Keratinocyte (primary cell): ENCODE results near the gene FIP1L1.

Source experiments
- EZH2 ChIP-seq: IDR thresholded peaks from one replicate; pipeline ENCODE4 v1.6.1; 2012; ENCODE audit warnings: inconsistent platforms, mild to moderate bottlenecking, low read length, moderate library complexity
- TF ChIP-seq, protein P1 (sequence below), 3 experiments: IDR thresholded peaks in 1 of 3; conservative IDR thresholded peaks in 1 of 3; optimal IDR thresholded peaks in 1 of 3; 2 replicates in 2 of 3; 3 replicates in 1 of 3; pipeline versions ENCODE3 to v1.5.1; 2011; ENCODE audit warnings: low read length in 3 of 3, mild to moderate bottlenecking in 3 of 3, moderate library complexity in 2 of 3, control low read depth in 1 of 3, inconsistent platforms in 1 of 3; ENCODE audit not compliant: insufficient read depth in 2 of 3; ENCODE audit errors: extremely low read depth in 1 of 3

DNA sequence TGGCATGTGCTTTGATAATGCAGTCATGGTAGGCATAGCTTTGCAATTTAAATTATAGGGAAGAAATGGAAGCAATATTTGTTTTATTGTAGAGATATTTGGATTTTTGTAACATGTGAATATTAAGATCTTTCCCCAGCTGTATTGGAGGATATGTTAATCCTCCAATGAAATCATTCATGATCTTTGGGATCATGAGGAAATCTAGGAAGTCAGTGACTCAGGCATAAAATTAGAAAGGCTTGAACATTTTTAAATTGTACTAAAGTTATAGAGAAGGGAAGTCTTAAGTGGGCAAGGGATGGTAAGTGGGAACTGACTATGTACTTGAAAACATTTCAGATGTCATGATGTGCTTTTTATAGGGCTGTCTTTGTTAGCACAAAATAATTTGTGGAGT, 46.8 kb downstream of the FIP1L1 start:
- TF ChIP-seq, protein P1, sequence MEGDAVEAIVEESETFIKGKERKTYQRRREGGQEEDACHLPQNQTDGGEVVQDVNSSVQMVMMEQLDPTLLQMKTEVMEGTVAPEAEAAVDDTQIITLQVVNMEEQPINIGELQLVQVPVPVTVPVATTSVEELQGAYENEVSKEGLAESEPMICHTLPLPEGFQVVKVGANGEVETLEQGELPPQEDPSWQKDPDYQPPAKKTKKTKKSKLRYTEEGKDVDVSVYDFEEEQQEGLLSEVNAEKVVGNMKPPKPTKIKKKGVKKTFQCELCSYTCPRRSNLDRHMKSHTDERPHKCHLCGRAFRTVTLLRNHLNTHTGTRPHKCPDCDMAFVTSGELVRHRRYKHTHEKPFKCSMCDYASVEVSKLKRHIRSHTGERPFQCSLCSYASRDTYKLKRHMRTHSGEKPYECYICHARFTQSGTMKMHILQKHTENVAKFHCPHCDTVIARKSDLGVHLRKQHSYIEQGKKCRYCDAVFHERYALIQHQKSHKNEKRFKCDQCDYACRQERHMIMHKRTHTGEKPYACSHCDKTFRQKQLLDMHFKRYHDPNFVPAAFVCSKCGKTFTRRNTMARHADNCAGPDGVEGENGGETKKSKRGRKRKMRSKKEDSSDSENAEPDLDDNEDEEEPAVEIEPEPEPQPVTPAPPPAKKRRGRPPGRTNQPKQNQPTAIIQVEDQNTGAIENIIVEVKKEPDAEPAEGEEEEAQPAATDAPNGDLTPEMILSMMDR (optimal IDR thresholded peaks at IDR 0.05 in 1 of 3, IDR thresholded peaks at IDR 0.05 in 1 of 3, conservative IDR thresholded peaks at IDR 0.05 in 1 of 3; ENCODE audit: extremely low read depth in 1 of 3, insufficient read depth in 2 of 3, low read length in 3 of 3), result no peak
- TF ChIP-seq EZH2, result no peak
